GF-D8 (cell line): ENCODE results near the gene PNLDC1.
A peak's percentile ranks its signal among the peaks of the same experiment; 100 is the strongest.
"Not testable (repeated sequence)": the region's sequence is repeated elsewhere in the genome, so short reads cannot be mapped to it uniquely, and the experiment has no call there.

ENCODE experiments used
- DNase-seq: peaks from one replicate; lab custom pipeline; 2025; lab: John Stamatoyannopoulos, UW

Gene PNLDC1

GRCh38 chr6:159778542-159779103 is 21.5 kb upstream of the PNLDC1 start:
- no peak for DNase-seq

GRCh38 chr6:159788276-159788675 is 11.8 kb upstream of the PNLDC1 start:
- no peak for DNase-seq

- DNase-seq = no peak
Measured at GRCh38 chr6:159788753-159789376, 11.2 kb upstream of the PNLDC1 start.

- DNase-seq = peak; percentile 98
Measured at GRCh38 chr6:159789377-159790148, 10.5 kb upstream of the PNLDC1 start, which contains the start of gene TCP1. TSS of gene TCP1 (minus strand) at chr6:159789602. CDS start at chr6:159789468, 134 bp downstream.

- peak; percentile 95 for DNase-seq
Measured at GRCh38 chr6:159790149-159790955, 9.7 kb upstream of the PNLDC1 start, which contains the start of gene MRPL18. TSS of gene MRPL18 (plus strand) at chr6:159790467. CDS start at chr6:159790588, 121 bp downstream.

- DNase-seq = no peak
Measured at GRCh38 chr6:159790956-159791598, 9.0 kb upstream of the PNLDC1 start.

GRCh38 chr6:159794976-159795375 is 5.1 kb upstream of the PNLDC1 start:
- DNase-seq = not testable (repeated sequence)

GRCh38 chr6:159797554-159797953 is 2.5 kb upstream of the PNLDC1 start:
- DNase-seq = no peak

- no peak for DNase-seq
Measured at GRCh38 chr6:159801935-159802334, 1.9 kb downstream of the PNLDC1 start.

- no peak for DNase-seq
Measured at GRCh38 chr6:159804504-159804903, 4.4 kb downstream of the PNLDC1 start.

GRCh38 chr6:159805440-159806020 is 5.5 kb downstream of the PNLDC1 start:
- no peak for DNase-seq

- DNase-seq = peak; percentile 52
Measured at GRCh38 chr6:159806021-159806458, 6.0 kb downstream of the PNLDC1 start.

GRCh38 chr6:159807150-159807858 is 7.2 kb downstream of the PNLDC1 start:
- DNase-seq = no peak

- DNase-seq = no peak
Measured at GRCh38 chr6:159808647-159809046, 8.6 kb downstream of the PNLDC1 start.

- DNase-seq = no peak
Measured at GRCh38 chr6:159809149-159809548, 9.1 kb downstream of the PNLDC1 start.

GRCh38 chr6:159813781-159814180 is 13.7 kb downstream of the PNLDC1 start:
- no peak for DNase-seq

- no peak for DNase-seq
Measured at GRCh38 chr6:159815410-159815809, 15.3 kb downstream of the PNLDC1 start.

- not testable (repeated sequence) for DNase-seq
Measured at GRCh38 chr6:159816775-159817174, 16.7 kb downstream of the PNLDC1 start.

- no peak for DNase-seq
Measured at GRCh38 chr6:159817951-159818739, 18.1 kb downstream of the PNLDC1 start.

- DNase-seq = no peak
Measured at GRCh38 chr6:159819098-159819497, 19.0 kb downstream of the PNLDC1 start.
